HEK293 (cell line): ENCODE results near the gene LIME1.

Source experiments
- BCL11B ChIP-seq: fragments of 450-650 bp; formaldehyde crosslinking; IDR thresholded peaks from 2 replicates; pipeline ENCODE4 v1.5.1; 2016; ENCODE audit warnings: low read depth, missing biosample characterization, missing genetic modification characterization
- REPIN1 ChIP-seq: fragments of 450-650 bp; formaldehyde crosslinking; IDR thresholded peaks from 2 replicates; pipeline ENCODE4 v1.5.1; 2017; ENCODE audit warnings: missing biosample characterization, missing genetic modification characterization, low read depth
- YY1 ChIP-seq: fragments of 450-650 bp; formaldehyde crosslinking; IDR thresholded peaks from 2 replicates; pipeline ENCODE4 v1.5.1; 2018; ENCODE audit warnings: missing biosample characterization, missing genetic modification characterization
- ZNF292 ChIP-seq: fragments of 450-650 bp; formaldehyde crosslinking; IDR thresholded peaks from 2 replicates; pipeline ENCODE4 v1.5.1; 2016; ENCODE audit warnings: low read depth, missing biosample characterization, missing genetic modification characterization, borderline replicate concordance
- ZNF600 ChIP-seq: fragments of 450-650 bp; formaldehyde crosslinking; IDR thresholded peaks from 2 replicates; pipeline ENCODE4 v1.5.1; 2016; ENCODE audit warnings: missing biosample characterization, missing genetic modification characterization

GRCh38 chr20:63773571-63774241, 37.2 kb downstream of the LIME1 start:
- TF ChIP-seq ZNF600 (tag by site-specific recombination) = no peak
- TF ChIP-seq YY1 (tag by site-specific recombination) = no peak
- no peak for TF ChIP-seq BCL11B (tag by site-specific recombination)
- TF ChIP-seq REPIN1 (tag by site-specific recombination) = no peak
- TF ChIP-seq ZNF292 (tag by site-specific recombination) = no peak
